Stimulated activated CD4-positive, alpha-beta T cell treated with anti-CD3 and anti-CD28 coated beads, TNF-alpha, amount 100 ng/mL, for 48 hours (primary cell): ENCODE measurements around the gene NUDT1.
"Not testable (repeated sequence)": the region's sequence is repeated elsewhere in the genome, so short reads cannot be mapped to it uniquely, and the experiment has no call there.

ENCODE experiments used
- DNase-seq, 3 donors: peaks; one replicate each; pipeline ENCODE4 v3.0.0-alpha.2; 2020; ENCODE audit warnings: low read depth in 3 of 3

Gene NUDT1

DNA sequence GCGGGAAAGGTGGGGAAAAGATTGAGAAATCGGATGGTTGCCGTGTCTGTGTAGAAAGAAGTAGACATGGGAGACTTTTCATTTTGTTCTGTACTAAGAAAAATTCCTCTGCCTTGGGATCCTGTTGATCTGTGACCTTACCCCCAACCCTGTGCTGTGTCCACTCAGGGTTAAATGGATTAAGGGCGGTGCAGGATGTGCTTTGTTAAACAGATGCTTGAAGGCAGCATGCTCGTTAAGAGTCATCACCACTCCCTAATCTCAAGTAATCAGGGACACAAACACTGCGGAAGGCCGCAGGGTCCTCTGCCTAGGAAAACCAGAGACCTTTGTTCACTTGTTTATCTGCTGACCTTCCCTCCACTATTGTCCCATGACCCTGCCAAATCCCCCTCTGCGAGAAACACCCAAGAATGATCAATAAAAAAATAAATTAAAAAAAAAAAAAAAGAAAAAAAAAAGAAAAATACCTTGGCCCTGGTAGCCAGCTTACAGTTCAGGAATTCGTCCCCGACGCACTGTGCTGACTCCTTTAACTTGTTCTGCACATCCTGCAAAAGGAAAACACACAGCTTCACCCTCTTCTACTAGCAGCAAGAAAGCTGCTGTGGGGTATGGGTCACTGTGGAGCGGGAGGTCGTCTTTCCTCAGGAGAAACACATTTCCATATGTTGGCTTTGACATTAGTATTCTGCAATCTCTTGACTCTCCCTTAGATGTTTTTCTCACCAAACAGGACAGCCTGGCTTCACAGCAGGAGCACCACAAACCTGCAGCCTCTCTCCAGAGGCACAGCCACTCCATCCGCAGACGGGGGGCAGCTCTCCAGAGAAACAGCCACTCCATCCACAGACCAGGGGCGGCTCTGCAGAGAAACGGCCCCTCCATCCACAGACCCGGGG, 27.3 kb downstream of the NUDT1 start:
- DNase-seq, result not testable (repeated sequence)

DNA sequence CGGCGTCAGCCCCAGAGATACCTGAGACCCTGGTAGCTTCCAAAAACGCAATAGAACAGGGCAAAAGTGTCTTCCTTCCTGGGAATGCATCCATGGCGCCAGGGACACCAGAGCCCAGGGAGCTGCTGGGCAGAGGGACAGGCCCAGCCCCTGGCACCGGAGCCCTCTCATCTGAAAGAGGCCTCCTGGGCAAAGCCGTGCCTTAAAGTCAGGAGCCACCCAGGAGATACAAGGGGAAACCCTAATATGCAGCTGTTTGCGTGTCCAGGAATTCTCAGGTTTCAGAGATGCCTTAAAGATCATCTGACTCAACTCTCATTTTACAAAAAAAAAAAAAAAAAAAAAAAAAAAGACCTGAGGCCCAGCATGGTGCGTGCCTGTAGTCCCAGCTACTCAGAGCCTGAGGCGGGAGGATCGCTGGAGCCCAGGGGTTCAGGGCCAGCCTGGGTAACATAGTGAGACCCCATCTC, 28.0 kb downstream of the NUDT1 start:
- DNase-seq, result no peak

DNA sequence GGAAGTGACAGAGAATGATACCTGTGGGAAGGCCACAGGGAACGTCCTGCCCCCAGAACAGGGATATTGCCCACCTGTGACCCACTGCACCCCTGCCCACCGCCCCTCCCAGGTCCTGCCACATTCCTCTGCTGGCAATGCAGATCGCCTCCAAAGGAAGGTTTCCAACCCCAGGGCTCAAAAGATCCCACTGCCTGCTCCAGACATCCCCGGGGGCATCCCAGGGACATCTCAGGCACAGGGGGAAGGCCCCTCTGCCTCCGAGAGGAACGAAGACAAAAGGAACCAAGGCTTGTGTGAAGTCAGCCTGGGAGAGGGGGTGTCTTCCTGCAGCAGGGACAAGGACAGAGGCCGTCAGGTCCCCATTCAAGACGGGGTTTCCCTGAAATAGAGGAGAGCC, 28.5 kb downstream of the NUDT1 start:
- no peak for DNase-seq

DNA sequence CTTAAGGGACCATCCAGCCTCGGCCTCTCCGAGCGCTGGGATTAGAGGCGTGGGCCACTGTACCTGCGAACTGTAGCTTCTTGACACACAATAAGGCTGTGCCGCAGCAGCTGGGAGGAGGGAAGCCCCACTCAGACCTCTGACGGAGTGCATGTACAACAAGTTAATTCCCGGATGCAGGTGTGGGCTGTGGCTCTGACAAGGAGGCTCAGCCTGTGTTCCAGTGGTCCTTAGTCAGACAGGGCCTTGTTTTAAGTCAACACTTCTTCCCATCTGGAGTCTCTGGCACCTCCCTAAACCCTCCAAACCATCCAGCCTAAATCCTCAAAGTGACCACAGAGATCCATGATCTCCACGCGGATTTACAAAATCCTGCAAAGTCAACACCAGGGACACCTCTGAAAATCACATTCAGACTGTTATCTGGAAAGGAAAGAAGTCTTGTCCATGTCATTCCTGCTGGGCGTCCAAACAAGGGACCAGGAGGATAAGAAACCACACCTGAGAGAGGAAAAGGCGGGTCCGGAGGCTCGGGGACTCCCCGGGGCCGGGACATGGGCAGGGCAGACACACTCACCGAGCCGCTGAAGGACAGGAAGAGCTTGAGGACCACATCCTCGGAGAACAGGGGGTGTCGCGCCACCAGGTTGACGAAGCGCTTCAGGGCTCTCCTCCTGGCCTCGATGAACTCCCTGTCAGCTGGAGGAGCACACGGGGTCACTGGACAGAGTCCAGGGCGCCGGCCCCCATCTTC, 29.4 kb downstream of the NUDT1 start:
- no peak for DNase-seq

DNA sequence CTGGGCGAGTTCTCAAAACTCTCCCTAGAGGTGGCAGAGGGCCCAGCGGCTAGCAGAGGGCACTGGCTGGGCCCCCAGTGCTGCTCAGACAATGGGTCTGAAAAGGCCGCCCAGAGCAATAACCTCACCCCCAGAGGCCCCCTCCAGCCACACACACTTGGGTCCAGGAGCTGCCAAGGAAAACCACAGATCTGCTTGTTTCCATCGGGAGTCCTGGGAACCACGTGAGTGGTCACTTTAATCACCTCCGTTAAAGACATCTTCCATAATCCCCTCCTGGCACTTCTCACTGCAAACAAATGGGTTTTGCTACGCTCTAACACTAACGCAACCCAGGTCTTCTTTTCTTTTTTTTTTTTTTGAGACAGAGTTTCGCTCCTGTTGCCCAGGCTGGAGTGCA, 30.0 kb downstream of the NUDT1 start:
- DNase-seq, result no peak

DNA sequence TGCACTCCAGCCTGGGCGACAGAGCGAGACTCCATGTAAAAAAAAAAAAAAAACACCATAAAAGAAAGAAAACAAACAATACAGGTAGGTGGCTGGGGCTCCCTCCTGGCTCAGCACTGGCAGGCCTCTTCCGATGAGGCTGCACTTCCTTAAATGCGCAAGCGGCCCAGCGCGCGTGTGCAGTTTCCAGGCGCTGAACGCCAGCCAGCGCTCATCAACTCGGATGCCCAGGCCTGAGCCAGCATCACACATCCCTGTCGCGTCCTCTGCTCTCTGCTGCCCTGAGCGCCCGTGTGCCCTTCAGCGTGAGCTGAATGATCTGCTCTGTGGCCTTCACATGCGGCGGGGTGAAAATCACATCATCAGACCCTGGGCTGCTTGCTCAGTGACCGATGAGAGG, 31.8 kb downstream of the NUDT1 start:
- DNase-seq, result no peak

DNA sequence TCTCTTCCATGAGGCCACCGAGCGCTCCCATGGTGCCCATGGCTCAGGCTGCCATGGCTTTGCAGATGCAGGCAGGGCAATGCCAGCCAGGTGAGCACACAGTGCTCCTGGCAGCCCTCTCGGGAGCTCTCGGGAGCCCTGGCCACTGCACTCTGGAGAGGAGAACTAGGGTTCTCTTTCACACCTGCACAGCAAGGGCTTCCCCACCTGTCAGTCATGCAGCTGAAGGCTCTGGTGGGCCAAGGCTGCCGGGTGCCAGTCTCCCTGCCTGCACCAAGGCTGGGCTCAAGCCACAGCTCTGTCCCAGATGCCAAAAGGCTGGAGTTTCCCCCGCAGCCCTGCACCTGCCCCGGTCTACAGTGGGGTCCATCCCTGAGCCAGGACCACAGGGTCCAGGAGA, 32.6 kb downstream of the NUDT1 start:
- DNase-seq, result no peak

DNA sequence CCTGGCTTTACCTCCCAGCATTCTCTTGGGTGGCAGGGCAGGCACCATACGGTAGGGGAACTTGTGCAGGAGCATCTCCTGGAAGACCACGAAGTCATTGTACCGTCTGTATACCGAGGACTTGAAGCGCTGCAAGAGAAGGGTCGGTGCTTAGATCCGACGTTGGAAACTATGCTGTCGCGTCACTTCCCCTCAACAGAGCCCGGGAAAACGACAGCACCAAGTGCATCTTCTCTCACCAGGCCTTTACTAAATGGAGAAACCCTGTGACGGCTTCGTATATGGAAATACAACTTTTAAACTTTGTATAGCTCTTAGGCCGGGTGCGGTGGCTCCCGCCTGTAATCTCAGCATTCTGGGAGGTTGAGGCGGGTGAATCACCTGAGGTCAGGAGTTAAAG, 33.1 kb downstream of the NUDT1 start:
- DNase-seq, result no peak

DNA sequence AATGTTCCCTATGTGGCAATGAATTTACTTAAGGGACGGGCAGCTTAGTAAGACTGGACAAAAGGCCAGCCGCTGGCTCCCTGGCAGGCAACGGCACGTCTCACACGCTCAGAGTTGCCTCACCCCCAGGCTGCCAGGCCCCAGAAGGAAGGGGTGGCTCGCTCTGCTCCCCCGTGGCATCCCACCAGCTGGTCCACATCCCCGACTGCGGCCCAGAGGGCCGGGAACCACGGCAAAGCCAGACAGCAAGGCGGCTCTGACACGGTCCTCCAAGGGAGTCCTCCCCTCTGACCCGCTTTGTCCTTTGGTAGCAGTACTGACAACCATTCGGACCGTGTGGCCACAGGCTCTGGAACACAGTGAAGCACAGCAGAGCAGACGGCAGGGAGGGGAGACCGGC, 34.1 kb downstream of the NUDT1 start:
- DNase-seq, result no peak

DNA sequence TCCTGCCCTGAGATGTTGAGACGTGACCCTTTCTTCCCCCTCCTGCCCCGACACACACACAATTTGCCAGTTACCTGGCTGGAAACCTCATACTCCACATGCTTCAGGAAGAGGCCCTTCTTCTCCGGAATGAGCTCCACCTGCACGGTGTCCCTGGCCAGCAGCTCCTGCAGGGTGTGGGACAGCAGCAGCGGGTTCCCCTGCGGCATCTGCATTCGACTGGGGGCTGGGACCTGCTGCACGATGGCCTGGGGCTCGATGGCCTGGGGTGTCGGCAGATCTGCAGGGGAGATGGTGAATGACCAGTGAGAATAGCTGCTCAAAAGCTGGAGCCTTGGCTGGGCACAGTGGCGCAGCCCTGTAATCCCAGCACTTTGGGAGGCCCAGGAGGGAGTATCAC, 36.0 kb downstream of the NUDT1 start:
- no peak for DNase-seq

DNA sequence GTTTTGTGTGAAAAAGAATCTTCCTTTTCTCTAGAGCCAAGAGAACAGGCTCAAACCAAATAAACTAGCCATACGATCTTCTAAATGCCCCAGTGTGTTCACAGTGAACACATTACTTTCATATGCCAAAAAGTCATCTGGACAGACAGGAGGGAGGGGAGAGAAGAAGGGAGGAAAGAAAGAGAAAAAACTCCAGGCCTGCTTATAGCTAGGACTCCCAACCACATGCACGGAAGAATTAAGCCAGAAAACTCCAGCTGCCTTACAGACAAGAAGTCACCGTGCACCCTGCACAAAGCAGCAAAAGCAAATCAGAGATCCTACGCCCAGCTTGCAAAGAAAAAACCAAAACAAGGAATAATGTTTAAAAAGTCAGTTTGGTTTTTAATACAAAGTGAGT, 37.9 kb downstream of the NUDT1 start:
- no peak for DNase-seq

DNA sequence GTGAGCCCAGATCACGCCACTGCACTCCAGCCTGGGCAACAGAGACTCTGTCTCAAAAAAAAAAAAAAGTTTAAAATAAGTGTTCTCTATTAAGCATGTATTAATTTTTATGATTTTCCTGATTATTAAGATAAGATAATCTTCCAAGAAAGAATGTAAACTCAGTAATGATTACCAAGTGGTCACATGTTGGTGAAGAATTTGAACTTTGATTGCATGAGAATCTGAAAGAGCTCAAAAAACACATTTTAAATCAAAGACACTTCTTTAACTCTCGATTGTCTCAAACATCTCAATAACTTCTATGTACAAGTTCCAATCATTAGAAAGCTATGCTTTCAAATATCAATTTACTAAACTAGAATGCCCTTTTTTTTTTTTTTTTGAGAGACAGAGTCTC, 38.4 kb downstream of the NUDT1 start:
- no peak for DNase-seq

DNA sequence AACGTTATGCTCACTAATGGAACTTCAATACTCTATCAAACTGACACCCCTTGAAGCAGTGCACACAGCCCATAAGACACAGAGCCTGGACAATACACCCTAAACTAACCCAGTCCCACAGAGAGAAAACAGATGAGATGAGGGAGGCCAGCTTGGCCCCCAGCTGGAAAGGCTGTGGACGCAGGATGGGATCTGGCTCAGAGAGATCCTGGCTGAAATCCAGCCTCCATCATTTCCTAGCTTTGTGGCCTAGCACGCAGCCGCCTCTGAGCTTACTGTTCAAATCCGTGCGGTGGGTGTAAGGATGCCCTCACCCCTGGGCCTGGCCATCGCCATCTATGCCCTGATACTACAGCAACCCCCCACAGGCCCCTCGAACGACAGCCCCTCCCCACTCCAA, 39.5 kb downstream of the NUDT1 start:
- no peak for DNase-seq

DNA sequence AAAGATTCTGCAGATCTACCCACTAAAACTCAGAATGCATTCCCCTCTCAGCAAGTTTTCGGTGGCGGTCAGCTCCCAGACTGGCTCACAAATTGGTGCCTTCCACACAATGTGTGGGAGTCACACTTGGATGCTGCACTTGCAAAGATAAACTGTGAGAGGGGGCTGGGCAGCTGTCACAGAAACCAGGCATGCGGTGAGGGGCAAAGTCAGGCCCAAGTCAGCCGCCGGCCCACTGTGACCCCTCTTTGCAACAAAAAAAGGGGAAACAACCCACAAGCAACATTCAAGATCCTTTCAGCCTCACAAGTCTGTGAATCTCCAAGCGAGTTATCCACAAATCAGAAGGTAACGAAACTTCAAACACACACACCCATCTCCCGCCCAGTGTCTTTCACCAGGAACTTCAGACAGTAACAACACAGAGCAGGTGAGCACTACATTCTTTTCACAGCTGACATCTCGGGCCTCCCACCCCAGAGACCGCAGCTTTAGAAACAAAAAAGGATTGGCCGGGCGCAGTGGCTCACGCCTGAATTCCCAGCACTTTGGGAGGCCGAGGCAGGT, 40.2 kb downstream of the NUDT1 start:
- no peak for DNase-seq

DNA sequence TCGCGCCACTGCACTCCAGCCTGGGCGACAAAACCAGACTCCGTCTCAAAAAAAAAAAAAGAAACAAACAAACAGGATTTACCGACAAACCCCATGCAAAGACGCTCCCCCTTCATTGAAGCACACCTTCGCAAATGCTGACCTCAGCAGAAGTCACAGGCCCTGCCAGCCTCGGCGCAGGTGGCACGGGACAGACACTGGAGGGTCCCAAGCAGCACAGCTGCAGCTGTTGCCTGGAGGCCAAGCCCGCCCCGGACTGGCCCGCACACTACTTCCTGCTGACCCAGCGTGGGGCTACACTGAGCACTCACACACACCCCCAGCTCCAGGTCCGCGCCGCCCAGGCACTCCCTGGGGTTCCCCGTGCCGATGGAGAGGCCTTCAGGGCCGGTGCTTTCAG, 41.0 kb downstream of the NUDT1 start:
- DNase-seq, result no peak

DNA sequence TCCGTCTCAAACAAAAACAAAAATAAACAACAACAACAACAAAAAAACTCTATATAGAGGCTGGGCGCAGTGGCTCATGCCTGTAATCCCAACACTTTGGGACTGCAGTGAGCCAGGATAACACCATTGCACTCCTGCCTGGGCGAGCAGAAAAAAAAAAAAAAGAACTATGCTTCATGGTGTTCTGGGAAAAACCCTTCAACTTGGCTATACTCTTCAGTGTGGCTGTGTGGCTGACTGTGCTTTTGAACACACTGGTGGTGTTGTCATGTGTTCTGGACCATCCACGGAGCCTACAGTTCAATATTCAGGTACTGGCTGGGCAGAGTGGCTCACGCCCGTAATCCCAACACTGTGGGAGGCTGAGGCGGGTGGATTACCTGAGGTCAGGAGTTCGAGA, 45.7 kb downstream of the NUDT1 start:
- DNase-seq, result no peak

DNA sequence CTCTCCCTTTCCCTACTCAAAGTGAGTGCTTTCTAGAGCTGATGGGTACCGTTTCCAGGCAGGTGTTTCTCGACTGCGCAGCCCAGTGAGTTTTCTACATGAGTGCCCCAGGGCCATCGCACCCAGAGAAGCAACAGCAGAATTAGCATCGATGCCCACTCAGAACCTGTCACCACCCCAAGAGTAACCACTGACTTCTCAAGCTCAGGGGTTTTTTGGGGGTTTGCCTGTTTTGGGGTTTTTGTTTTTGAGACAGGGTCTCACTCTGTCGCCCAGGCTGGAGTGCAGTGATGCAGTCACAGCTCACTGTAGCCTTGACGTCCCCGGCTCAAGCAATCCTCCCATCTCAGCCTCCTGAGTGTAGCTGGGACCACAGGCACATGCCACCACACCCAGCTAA, 46.5 kb downstream of the NUDT1 start:
- no peak for DNase-seq

DNA sequence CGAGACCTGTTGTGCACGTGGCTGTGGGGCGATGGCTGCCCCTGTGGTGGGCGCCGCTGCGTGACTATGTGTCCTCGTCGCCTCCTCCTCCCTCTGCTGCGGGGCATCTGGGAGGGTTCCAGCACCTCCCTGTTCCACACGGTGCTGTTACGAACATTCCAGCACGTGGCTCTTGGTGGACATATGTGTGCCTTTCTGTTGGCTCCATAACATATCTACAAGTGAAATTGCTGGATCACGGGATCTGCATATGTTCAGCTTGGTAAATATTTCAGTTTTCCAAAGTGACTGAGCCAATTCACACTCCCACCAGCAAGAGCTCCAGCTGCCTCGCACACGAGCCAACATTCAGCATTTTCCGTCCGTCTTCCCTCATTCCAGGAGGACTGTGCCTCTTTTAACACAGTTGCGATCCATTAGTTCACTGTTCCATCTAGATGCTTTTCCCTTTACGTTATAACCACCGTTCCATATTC, 47.1 kb downstream of the NUDT1 start:
- DNase-seq, result no peak

DNA sequence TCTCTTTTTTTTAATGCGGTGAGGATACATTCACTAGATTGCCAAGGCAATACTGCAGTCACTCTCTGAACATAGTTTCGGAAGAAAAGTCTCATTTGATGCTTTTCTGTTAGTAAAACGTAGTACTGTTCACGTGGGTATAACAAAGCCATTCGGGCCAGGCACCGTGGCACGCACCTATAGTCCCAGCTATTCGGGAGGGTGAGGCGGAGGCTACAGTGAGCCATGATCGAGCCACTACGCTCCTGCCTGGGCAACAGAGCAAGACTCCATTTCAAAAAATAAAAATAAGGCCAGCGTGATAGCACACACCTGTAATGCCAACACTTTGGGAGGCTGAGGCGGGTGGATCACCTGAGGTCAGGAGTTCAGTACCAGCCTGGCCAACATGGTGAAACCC, 47.6 kb downstream of the NUDT1 start:
- no peak for DNase-seq

DNA sequence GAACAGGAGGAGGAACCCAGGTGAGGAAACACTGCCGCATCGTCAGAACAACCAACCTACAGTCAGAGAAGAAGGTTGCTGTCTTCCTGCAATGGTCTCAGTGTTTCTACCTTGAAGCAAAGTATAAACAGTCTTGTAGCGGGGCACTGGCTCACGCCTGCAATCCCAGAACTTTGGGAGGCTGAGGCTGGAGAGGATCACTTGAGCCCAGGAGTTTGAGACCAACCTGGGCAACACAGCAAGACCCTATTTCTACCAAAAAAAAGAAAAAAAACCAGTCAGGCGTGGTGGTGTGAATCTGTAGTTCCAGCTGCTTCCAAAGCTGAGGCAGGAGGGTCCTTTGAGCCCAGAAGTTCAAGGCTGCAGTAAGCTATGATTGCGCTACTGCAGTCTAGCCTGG, 48.9 kb downstream of the NUDT1 start:
- DNase-seq, result no peak

DNA sequence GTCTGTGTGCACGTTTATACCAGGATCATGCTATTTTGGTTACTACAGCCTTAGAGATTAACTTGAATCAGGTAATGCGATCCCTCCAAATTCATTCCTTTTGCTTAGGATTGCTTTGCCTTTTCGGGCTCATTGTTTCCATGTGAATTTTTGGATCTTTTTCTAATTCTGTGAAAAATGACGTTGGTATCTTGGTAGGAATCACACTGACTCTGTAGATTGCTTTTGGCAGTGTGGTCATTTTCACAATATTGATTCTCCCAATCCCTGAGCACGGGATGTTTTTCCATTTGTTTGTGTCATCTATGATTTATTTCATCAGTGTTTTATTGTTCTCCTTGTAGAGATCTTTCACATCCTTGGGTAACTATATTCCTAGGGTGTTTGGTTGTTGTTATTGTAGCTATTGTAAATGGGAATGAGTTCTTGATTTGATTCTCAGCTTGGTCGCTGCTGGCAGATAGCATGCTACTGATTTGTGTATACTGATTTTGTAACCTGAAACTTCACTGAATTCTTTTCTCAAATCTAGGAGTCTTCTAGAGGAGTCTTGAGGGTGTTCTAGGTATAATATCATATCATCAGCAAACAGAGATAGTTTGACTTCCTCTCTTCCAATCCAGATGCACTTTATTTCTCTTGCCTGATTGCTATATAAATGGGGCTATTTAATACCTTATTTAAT, 54.1 kb downstream of the NUDT1 start:
- DNase-seq, result no peak

DNA sequence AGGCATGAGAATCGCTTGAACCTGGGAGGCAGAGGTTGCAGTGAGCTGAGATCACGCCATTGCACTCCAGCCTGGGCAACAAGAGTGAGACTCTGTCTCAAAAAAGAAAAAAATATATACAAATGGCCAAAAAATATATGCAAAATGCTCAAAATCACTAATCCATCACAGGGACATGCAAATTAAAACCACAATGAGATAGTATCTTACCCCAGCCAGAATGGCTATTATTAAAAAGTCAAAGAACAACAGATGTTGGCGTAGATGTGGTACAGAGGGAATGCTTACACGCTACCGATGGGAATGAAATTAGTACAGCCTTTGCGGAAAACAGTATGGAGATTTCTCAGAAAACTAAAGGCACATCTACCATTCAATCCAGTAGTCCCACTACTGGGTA, 54.8 kb downstream of the NUDT1 start:
- DNase-seq, result no peak
